Left ventricle myocardium superior (tissue), 1 donor: ENCODE measurements around the gene MROH2A. TPM values are rescaled to one million over a fixed set of nuclear protein-coding genes. Genes with fewer than 3 reads are reported as not detected.

Source experiments
- ATAC-seq: fragments of 200-7000 bp; cut with Tn5 transposase; one replicate; pipeline ENCODE4 v1.9.1; 2020; ENCODE audit warnings: mild to moderate bottlenecking, moderate library complexity
- DNase-seq: peaks from one replicate; pipeline ENCODE4 v3.0.0-alpha.2; 2020
- intact Hi-C: fragments of 100-400 bp; cut with micrococcal nuclease; formaldehyde crosslinking; loops from one replicate; pipeline ENCODE4 v1.11.0; 2022
- total RNA-seq: library from RNA; stranded (reverse); fragmentation: NEBNext Ultra II Directional; extraction: Animal tissue kit (Norgen Biotek cat#: 25700); gene quantifications from one replicate; pipeline ENCODE4 v1.2.1, GENCODE V29; 2021
- donor health status: DM: no; HTN: yes; CAD: no; lungs with severe emphysema.

MROH2A gene
- total RNA-seq, 1 donor from 2014 or later = not detected

DNA sequence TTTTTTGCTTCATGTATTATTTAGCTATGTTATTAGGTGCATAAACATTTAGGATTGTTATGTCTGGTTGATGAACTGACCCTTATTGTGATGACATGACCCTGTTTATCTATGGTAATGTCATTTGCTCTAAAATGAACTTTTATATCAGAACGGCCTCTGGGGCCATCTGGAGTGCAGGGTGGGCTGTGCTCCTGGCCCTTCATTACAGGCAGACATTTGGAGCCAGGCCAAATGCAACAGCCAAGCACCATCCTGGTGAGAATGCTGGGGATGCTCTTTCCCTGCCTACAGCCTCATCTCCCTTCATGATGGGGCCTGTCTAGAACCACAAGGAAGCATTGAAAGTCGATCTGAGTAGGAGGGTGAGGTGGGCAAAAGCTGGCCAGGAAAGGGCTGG is 38.2 kb downstream of the MROH2A start:
- DNase-seq (no peak), ATAC-seq (no peak)
- intact Hi-C loops = no loop called here

DNA sequence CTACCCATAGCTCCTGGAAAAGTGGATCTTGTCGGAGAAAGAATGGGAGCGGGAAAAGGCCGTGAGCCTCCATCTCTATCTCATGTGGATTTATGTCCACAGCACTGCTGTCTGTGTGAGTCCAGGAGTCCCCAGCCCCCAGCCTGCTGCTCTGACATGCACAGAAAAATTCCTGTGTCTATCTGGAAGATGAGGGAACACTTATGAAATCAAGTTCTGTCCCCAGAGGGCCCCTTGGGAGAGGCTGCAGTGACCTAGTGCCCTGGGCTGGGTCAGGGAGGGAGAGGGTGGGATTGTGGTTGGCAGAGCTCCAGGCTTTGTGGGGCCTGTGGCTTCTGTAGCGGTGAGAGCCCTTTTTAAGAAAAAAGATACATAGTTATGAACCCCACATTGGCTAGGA is 38.6 kb downstream of the MROH2A start:
- DNase-seq = no peak
- ATAC-seq = peak; percentile 18
- intact Hi-C loops = no loop called here

DNA sequence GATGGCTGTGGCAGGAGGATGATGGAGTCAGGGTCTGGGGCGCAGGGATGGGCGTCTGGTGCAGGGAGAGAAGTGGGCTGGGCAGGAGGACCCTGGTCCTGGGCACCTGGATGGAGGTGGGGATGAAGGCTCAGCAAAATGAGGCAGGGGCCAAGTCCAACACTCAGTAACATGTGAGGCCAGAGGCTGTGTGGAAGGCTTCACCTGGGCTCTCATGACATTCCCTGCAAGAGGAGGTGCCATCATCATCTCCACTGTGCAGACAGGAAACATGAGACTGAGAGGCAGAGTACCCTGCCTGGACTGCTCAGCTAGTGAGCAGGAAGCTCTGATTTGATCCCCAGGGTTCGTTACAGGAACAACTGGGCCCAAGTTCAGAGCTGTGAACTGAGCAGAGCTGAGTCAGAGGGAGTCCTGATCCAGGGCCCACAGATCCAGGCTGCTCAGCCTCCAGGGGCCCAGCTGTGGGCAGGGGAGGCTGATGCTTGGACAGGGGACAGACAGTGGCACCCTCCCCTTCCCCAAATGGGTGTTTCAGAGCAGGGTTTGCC is 39.3 kb downstream of the MROH2A start:
- DNase-seq = no peak
- intact Hi-C loops = no loop called here
- no peak for ATAC-seq

DNA sequence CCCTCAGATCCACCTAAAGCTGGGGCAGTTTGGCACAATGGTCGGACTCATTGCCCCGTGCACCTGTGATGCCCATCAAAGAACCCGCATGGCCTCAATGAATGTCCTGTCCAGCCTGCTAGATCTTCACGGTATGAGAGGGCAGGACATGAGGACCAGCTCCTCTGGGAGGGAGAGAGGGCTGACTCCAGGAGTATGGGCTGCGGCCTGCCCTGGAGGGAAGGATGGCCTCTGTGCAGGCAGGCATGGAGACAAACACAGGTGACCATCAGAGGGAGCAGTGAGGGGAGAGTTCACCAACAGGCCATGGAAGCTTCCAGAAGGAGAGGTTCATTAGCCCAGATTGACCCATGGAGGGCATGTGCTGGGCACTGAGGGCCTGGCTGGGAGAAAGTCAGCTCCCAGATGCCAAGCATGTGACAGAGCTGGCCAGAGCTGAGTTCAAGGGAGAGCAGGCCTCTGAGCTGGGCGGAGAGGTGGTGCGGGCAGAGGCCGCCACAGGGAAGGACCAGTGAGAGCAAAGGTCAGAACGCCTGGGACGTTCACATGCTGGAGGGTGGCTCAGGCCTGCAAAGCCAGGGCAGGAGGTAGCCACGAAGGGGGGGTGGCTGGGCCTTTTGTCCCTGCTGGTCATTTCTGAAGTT is 40.0 kb downstream of the MROH2A start:
- no peak for DNase-seq
- intact Hi-C loops = no loop called here
- ATAC-seq = no peak

DNA sequence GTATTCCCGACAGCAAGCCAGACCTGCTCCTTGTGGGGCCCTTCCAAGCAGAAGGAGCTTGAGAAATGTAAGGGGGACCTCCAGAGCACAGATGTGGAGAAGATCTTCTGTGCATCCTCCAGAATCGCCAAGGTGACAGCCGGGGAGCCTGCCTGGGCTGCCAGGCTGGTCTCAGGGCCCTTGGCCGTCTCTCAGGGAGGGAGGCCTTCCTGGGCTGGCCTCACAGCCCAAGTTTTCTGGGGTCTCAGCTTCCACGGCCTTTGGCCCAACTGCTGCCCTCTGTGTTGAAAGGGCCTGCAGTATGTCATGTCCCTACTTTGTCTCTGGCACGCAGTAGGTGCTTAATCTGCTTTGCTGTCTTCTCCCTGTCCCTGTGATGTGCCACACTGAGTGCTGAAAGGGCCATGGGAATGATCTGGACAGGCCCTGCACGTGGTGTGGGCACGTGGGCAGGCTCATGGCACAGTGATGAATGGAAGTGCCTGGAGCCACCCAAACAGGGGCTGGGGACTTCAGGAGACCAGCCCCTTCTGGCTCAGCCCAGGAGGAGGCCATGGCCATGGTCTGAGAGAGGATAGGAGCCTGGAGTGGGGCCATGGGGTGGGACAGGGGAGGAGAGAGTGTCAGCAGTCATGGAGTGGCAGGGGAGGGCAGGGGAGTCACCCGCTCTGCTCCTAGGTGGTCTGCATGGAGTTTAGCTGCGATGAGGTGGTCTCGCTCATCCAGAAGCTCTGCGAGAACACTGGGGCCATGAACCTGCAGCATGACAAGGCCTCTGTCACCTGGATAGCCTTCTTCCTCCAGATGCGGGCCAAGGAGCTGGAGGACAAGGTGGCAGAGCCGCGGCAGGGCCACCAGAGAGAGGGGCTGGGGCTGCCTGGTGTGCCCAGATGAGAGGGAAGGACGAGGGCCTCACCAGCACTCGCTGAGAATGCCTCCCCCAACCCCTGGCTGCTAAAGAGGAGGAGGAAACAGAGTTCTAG is 40.8 kb downstream of the MROH2A start:
- DNase-seq (no peak), ATAC-seq (no peak)
- intact Hi-C loops = no loop called here

DNA sequence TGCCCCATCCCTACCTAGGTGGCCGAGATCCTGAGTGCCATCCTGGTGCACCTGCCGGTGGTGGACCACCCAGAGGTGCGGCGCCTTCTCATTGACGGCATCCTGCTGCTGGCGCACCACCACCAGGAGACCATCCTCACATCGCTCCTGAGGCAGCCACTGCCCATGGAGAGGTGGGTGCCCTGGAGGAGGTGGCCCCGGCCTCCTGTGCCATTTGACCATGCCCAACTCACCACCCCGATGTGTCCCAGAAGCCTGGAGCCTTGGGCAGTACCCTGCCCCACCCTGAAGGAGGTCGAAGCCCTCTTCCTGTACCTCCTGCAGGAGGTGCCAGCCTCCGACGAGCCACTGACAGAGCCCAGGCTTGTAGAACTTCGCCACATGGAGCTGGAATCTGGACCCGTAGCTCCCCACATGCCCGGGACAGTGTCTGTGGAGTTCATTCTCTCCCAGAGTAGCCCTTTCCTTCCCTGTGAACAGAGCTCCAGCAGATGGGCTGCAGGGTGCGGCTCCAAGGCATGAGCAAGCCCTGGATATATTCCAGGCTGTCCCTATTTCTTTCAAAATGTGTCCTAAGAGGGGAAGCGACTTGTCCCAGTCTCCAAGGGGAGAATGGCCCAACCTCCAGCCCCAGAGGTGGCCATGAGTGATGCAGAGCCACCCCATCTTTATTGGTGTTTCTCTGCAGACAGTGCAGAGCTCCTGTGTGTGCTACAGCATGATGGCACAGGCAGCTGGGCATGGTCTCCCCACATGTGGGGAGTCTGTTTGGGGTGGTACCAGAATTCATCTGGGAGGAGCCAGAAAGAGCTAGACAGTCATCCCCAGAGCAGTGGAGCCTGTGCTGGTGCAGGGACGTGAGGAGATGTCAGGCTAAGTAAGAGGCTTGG is 42.0 kb downstream of the MROH2A start:
- ATAC-seq (no peak), DNase-seq (no peak)
- intact Hi-C loops = no loop called here

DNA sequence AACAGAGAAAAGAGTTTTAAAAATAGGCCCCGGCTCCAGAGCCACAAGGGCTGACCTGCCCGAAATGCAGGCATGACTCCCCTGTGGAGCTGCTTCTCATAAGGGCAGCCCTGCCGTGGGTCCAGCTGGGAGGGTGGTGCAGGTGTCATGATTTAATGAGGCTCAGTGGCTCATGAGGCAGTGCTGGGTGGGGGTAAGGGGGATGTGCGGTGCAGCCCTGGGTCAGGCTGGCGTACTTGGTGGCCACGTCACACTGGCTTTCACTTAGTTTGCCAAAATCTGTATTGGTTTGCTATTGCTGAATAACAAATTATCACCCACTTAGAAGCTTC is 42.6 kb downstream of the MROH2A start:
- no peak for ATAC-seq
- intact Hi-C loops = no loop called here

DNA sequence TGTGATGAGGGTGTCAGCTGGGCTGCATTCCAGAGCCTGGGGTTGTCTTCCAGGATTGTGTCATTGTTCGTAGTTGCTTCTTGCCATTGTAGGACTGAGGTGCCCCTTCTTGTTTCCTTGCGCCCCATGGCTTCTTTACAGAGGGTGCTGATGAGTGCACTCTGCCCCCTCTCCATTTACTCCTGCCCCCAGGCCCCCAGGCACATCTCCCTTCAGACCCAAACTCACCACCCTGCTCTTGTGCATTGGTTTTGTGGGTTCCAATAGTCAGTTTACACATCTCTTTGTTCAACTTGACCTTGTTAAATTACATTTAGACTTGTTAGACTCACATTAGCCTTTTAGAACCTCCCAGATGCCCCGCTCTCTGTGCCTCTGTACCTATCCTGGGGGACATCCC is 43.1 kb downstream of the MROH2A start:
- intact Hi-C loops = no loop called here
- DNase-seq = no peak
- ATAC-seq = no peak

More for the DNA sequence above, 42.6 kb downstream of the MROH2A start:
- DNase-seq = no peak

DNA sequence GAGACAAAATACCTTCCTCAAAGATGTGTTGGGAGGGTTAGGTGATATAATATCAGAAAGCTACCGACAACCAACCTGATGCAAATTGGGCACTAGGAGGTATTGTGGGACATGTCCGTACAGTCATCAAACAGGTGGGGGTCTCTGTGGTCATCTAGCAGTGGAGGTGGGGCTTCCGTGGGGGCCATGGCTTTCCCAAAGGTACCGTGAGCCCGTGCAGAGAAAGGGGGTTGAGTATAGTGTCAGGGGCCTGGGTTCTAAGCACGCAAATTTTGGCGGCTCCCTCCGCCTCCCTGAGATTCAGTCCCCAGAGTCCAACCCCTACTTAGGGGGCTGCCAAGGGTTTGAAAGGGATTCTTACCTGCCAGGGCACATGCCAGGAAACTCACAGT is 43.6 kb downstream of the MROH2A start:
- no peak for DNase-seq
- intact Hi-C loops = no loop called here
- no peak for ATAC-seq

DNA sequence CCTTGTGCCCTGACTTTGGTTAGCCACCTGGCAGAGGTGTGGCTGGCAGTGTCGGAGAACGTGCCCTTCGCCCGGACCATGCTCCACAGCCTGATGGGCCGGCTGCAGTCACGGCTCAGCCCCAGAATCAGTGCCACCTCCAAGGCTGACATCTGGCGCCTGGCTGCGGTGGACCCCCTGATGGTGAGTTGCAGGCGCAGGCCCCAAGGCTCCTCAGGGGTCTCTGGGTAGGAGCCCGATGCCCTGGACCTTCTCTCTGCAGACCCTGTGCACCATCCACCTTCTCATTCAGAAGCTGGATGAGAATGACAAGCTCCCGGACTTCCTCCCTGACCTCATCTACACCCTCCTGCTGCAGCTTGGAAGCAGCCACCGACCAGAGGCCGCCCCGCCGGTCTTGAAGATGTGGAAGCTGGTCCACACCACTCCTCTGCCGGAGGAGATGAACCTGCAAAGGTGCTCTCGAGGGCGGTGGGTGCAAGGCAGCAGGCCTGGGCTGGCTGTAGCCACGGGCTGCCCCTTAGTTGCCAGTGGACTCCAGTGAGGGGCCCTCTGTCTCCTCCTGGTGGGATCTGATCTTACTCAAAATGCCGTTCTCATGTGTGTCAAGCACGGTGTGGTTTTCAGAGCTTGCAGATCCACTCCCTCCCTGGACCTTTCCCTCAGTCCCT is 44.1 kb downstream of the MROH2A start:
- intact Hi-C loops = no loop called here

DNA sequence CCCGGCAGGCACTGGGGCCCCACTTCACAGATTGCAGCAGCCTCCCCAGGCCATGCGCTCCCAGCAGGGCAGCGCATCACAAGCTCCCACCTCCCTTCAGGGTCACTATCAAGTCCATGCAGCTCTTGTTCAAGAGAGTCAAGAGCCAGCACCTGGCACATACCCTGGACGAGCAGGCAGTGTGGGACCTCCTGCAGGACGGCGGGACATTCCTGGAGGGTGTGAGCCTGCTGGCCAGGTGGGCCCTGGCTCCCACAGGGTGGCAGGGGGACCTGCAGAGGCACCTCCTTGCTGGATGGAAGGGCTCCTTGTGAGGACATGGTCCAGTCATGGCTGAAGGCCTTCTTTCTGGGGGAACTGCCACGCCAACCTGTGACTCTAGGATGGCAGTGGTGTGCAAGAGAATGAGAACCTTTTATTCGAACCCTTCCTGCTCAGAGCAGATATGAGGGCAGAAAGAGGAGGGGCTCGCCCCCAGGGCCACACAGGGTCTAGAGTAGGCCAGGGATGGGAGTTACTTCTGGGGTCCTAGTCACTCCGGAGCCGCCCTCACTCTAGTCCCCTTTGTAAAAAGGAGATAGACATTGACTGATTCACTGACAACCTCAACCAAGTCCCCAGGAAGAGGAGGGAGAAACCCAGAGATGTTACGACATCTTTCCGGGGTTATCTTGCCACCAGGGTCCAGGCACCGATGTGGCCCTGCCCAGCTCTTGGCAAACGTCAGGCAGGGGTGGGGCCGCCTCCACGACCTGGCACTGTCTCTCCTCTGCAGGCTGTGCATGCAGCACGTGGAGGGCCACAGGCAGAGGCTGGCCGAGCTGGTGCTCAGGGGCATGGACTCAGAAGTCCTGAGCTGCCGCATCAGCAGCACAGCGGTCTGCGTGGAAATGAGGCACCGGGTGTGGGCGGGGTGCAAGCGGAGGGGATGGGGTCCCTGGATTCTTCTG is 44.9 kb downstream of the MROH2A start:
- intact Hi-C loops = no loop called here
- ATAC-seq (no peak), DNase-seq (no peak)

More for the DNA sequence above, 44.1 kb downstream of the MROH2A start:
- no peak for ATAC-seq
- DNase-seq = no peak

DNA sequence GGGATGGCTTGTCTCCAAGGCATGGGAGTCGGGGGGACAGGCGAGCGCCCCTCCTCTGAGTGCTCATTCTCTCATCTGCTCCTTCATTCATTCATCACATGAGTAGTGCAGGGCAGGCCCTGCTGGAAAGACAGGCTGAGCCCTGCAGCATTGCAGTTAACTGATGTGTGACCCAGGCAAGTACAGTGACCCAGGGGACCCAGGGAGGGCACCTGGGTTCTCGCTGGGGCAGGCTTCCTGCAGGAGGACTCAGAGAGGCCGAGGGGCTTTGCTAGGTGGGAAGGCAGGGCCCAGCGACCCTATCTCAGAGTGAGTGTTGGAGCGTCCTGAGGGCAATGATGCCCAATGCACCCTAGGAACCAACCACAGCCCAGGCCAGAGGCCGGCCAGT is 45.6 kb downstream of the MROH2A start:
- ATAC-seq (no peak), DNase-seq (no peak)
- intact Hi-C loops = no loop called here

DNA sequence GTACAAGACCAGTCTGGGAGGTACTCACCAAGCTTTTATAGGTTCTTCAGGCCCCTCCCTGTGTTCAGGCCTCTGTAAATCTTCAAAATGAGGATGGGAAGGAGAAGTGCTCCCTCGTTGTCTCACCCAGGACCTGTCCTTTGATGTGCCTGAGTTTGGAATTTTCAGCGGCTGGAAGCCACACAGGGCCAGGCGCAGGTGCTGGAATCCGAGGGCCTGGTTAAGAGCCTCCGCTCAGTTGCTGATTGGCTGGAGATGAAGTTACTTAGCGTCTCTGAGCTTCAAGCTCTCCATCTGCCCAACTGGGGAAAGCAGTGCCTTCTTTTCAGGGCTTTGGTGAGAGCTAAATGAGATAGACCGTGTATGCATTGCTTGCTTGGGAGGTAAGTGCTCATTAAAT is 46.2 kb downstream of the MROH2A start:
- no peak for DNase-seq
- intact Hi-C loops = no loop called here
- no peak for ATAC-seq

DNA sequence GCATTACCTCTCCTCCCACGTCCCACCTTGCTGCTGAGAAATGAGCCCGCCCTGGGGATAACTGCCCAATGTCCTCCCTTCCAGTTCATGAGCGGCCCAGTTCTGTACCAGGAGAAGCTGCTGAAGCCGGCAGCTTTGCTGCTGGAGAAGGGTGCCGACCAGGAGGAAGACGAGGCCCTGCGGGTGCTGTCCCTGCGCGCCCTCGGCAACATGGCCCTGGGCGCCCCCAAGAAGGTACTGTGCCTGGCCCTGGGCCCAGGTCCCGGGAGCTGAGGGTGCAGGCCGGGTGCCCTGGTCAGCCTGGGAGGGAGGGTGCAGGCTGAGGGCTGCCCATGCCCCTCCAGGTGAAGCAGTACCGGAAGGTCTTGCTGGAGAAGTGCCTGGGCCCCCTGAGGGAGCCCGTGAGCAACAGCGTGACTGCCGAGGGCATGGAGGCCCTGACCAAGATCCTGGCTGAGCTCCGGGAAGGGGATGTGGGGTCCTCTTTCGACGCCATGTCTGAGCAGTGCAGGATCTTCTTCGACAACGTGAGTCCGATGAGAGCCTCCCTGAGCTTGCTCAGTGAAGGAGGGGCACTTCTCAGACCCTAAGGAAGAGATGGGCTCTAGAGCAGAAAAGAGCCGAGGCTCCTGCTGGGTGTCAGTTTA is 50.5 kb downstream of the MROH2A start:
- ATAC-seq (no peak), DNase-seq (no peak)
- intact Hi-C loops = no loop called here

DNA sequence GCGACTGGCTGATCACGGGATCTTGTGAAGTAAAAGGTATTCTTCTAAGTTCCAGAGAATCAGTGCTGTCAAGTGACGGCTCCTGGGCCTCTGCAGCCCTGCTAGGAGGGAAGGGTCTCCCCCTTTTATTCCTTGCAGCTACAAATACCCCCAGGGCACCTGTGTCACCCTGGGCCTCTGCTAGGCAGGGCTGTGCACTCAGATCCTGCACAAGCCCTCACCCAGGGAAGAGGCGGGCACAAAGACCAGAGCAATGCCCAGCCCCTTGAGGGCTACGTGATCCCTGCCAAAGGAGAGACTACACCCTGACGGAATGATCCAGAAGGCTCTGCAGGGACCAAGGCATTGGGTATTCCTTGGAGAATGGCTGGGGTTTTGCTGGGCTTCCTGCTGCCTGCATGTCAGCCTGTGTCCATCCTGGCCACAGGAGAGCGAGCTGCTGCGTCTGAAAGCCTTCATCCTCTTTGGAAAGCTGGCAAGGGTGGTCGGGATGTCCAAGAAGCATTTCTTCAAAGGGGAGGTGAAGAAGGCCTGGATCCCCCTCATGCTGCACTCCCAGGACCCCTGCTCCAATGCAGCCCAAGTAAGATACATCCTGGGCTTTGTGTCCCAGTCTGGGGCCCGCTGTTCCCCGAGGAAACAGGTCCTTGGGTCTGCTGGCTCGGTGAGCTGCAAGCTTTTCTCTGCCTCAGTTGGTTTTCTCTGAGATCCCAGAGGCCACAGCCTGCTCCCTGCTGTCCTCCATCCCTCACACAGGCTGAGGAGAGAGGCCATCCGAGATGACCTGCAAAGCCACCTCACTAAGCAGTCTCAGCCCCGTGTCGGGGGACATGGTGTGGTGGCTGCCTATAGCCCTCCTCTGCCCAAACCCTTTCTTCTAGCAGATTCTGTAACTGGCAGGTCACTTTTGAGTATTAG is 51.3 kb downstream of the MROH2A start:
- DNase-seq (no peak), ATAC-seq (no peak)
- intact Hi-C loops = no loop called here

DNA sequence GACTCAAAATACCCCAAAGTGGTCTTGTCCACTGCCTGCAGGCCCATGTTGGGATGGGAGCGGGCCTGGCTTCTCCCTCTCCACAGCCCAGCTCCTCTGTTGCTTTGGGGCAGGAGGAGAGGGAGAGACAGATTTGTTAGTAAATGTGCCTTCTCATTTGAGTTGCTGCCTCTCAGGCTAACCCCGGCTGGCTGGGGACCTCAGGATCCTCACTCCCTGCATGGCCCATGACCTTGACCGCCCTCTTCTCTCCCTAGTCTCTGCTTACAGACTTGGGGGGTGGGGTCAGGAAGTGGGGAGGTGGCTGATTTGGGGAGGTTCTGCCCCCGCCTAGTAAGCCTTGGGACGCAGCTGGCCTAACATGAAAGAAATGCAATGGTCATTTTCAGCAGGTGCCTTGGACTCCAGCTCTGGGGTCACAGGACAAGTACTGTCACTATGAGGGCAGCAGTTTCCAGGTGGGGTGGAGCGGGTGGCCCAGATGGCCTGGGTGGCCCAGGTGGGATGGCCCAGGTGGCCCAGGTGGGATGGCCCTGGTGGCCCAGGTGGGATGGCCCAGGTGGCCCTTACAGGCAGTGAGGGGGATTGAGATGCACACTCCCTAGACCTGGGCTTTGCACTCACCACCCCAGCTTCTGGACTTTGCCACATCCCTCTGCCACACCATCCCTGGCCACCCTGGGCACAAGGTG is 52.1 kb downstream of the MROH2A start:
- no peak for ATAC-seq
- intact Hi-C loops = no loop called here
- no peak for DNase-seq
